BJ (cell line): ENCODE measurements around the gene MACO1. TPM values are rescaled to one million over a fixed set of nuclear protein-coding genes. Genes with fewer than 3 reads are reported as not detected.
A peak's percentile ranks its signal among the peaks of the same experiment; 100 is the strongest.

Experiments used
- CTCF ChIA-PET: fragments of 350-600 bp; formaldehyde crosslinking; extraction: SDS; loops from one replicate; lab custom pipeline; 2021; ENCODE audit warnings: antibody characterized with exemption, inconsistent platforms; lab: Yijun Ruan, JAX
- POLR2A ChIA-PET: fragments of 300-600 bp; sonication (Branson Sonifier 250); formaldehyde crosslinking; extraction: SDS; loops from one replicate; lab custom pipeline; 2021; ENCODE audit warnings: antibody characterized with exemption; lab: Charles Lee
- DNase-seq: peaks from one replicate; pipeline ENCODE4 v3.0.0-alpha.2; 2011; ENCODE audit warnings: low read depth
- H3K27me3 ChIP-seq: 2 replicates; pipeline ENCODE4 v1.6.0; 2011; ENCODE audit warnings: low read length; ENCODE audit not compliant: control insufficient read depth, insufficient read depth
- H3K36me3 ChIP-seq: 2 replicates; pipeline ENCODE4 v1.5.1; 2011; ENCODE audit warnings: low read length; ENCODE audit not compliant: control insufficient read depth, insufficient read depth
- H3K4me3 ChIP-seq: 2 replicates; pipeline ENCODE4 v1.5.1; 2011; ENCODE audit warnings: low read depth, mild to moderate bottlenecking, control low read depth, low read length
- CTCF ChIP-seq: IDR thresholded peaks from 2 replicates; pipeline ENCODE4 v1.5.1; 2011; ENCODE audit warnings: low read depth, mild to moderate bottlenecking, control low read depth, inconsistent platforms, low read length, moderate library complexity; ENCODE audit not compliant: insufficient read depth
- polyA plus RNA-seq: library from polyadenylated mRNA; depleted of rRNA; stranded (reverse); fragments of >200 nt; gene quantifications from 2 replicates; pipeline ENCODE4 v1.2.3, GENCODE V29; 2011

Gene MACO1
- polyA plus RNA-seq, 1 experiment = 9.5 TPM

- no peaks in the 10 kb centered on the region for H3K36me3 ChIP-seq
- H3K4me3 ChIP-seq = no peak overlapping the region
- peaks cover 3% of the 10 kb centered on the region; the same call in 1 of the 2 replicates for H3K27me3 ChIP-seq
- ChIA-PET POLR2A (no interaction called here), CTCF (interaction anchor here (1.0 to 1.4 kb wide), 2 partner anchors 10 to 21 kb away, joined by 3 to 4 read pairs; no protein-coding TSS in a partner anchor)
- no peak for DNase-seq
- no peak for TF ChIP-seq CTCF
These were observed 111.4 kb downstream of the MACO1 start for GRCh38 chr1:25541889-25542658.

- TF ChIP-seq CTCF = no peak
- H3K27me3 ChIP-seq = peaks cover 3% of the 10 kb centered on the region; the same call in 1 of the 2 replicates
- no peaks in the 10 kb centered on the region for H3K36me3 ChIP-seq
- ChIA-PET CTCF (interaction anchor here (0.7 to 1.0 kb wide), 2 partner anchors 22 to 28 kb away, joined by 3 read pairs; no protein-coding TSS in a partner anchor), POLR2A (interaction anchor here (0.7 kb wide), 1 partner anchor 13 kb away, joined by 3 read pairs; no protein-coding TSS in a partner anchor)
- DNase-seq = no peak
- H3K4me3 ChIP-seq = peak overlapping the region; percentile 23; the same call in 1 of the 2 replicates
These were observed 112.3 kb downstream of the MACO1 start for GRCh38 chr1:25543005-25543424.

- DNase-seq = no peak
- H3K36me3 ChIP-seq = no peaks in the 10 kb centered on the region
- TF ChIP-seq CTCF = no peak
- POLR2A ChIA-PET = interaction anchor here (0.6 to 0.7 kb wide), 2 partner anchors 13 to 23 kb away, joined by 3 read pairs; no protein-coding TSS in a partner anchor
- H3K27me3 ChIP-seq = peaks cover 3% of the 10 kb centered on the region; the same call in 1 of the 2 replicates
- CTCF ChIA-PET = interaction anchor here (0.5 to 1.0 kb wide), 4 partner anchors 22 to 65 kb away, joined by 3 read pairs; no protein-coding TSS in a partner anchor
- H3K4me3 ChIP-seq = peak within 1 kb of the TSS; percentile 70
These were observed 112.9 kb downstream of the MACO1 start, which contains the start of gene LDLRAP1 for GRCh38 chr1:25543425-25544242. Gene LDLRAP1 (plus strand): TSS chr1:25543606. CDS start chr1:25543699, 93 bp downstream.

GRCh38 chr1:25544243-25544764, 113.6 kb downstream of the MACO1 start:
- Histone ChIP-seq H3K36me3 (no peaks in the 10 kb centered on the region), H3K27me3 (peaks cover 3% of the 10 kb centered on the region; the same call in 1 of the 2 replicates), H3K4me3 (peak overlapping the region; percentile 70)
- DNase-seq = no peak
- ChIA-PET POLR2A (interaction anchor here (0.6 kb wide), 1 partner anchor 24 kb away, joined by 3 read pairs; no protein-coding TSS in a partner anchor), CTCF (interaction anchor here (0.8 to 1.0 kb wide), 2 partner anchors 22 to 65 kb away, joined by 3 read pairs; no protein-coding TSS in a partner anchor)
- TF ChIP-seq CTCF = no peak
